ENCODE measurements around the gene C1QTNF4. TPM values are rescaled to one million over a fixed set of nuclear protein-coding genes. Genes with fewer than 3 reads are reported as not detected.
"Not testable (repeated sequence)": the region's sequence is repeated elsewhere in the genome, so short reads cannot be mapped to it uniquely, and the experiment has no call there.

C1QTNF4 gene
- total RNA-seq, 1 donor from 2014 or later, result 0.16 TPM

DNA sequence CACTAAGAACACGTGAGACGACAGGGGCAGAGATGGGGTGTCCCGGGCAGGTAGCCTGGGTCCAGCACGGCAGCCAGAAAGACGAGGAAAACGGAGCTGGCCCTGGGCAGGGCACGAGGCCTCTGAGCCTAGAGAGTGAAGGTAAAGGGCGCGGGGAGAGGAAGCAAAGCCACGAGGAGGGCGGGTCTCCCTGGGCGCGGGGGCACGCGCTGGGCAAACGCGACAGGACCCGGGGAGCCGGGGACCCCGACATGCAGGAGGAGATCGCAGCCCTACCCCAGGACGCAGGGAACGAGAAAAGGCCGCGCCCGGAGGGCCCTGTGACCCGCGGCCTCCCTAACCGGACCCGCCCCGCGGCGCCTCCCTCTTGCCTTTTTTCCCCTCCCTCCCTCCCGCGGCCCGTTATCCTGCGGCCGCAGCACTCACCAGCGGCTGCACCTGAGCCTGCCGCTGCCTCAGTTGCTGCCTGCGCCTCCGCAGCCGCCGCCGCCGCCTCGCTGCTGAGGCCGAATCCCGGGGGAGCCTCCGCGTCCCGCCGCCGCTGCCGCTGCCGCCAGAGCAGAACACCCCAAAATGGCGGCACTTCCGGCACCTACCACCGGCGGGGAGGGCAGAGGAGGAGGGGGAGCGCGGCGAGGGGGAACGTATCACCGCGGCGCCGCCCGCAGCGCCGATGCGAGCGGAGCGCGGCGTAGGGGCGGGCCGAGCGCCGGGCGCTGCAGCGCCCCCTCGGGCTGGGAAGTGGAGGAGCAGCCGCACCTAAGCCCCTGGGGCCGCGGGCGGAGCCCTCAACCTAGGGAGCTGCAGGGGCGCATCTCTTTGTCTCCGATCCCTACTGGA is 41.4 kb downstream of the C1QTNF4 start, which contains the start of gene CELF1:
Gene CELF1 (minus strand): TSS at position 567 of the 840 bp plus-strand sequence. CDS start 53,609 bp downstream, outside the sequence.
- Mint-ChIP-seq H3K4me3 (peak within 1 kb of the TSS; percentile 99), H3K9me3 (no peaks in the 10 kb centered on the region), H3K27ac (peak within 1 kb of the TSS; percentile 97), H3K36me3 (ENCODE audit: low read depth) (peaks cover 22% of the 10 kb centered on the region), H3K4me1 (ENCODE audit: low read depth) (peaks cover 40% of the 10 kb centered on the region), H3K27me3 (ENCODE audit: insufficient read depth) (no peaks in the 10 kb centered on the region)
- intact Hi-C loops (cut with micrococcal nuclease), result loop anchor here (1.0 to 5.0 kb wide), 7 partner anchors 13 to 215 kb away; partner anchors contain the start of genes FNBP4, MTCH2, NDUFS3 and PSMC3
- DNase-seq (ENCODE audit: low spot score), result peak; percentile 92

DNA sequence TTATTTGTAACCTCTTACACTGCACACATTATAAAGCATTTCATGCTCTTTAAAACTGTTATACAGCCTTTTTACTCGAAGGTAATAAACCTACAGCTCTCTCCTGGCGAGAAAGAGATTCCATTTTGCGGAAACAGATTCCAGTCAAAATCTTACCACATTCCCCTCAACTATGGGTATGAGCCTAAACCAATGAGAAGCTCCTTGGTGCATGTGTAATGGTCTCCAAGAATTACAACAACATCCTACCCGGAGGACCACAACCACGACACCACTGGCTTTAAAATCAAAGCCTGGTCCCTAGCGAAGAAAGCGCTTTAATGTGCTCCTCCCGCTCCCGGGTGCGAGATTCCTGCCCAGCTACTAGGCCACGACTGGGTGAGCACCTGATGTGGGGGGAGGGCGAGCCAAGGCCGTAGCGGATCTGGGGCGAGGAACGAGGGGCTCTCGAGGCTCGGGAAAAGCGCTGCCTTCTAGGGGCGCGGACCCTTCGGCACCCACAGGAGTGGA is 42.1 kb downstream of the C1QTNF4 start:
- DNase-seq (ENCODE audit: low spot score), result peak; percentile 11
- peak overlapping the region; percentile 97 for H3K27ac Mint-ChIP-seq
- H3K9me3 Mint-ChIP-seq, result no peaks in the 10 kb centered on the region
- peak overlapping the region; percentile 99 for H3K4me3 Mint-ChIP-seq
- peaks cover 24% of the 10 kb centered on the region for H3K36me3 Mint-ChIP-seq (ENCODE audit: low read depth)
- no peaks in the 10 kb centered on the region for H3K27me3 Mint-ChIP-seq (ENCODE audit: insufficient read depth)
- peaks cover 40% of the 10 kb centered on the region for H3K4me1 Mint-ChIP-seq (ENCODE audit: low read depth)
- intact Hi-C loops (cut with micrococcal nuclease), result loop anchor here (2.0 to 5.0 kb wide), 2 partner anchors 37 to 215 kb away; partner anchors contain the start of gene FNBP4

- Mint-ChIP-seq H3K36me3 (ENCODE audit: low read depth) (peaks cover 24% of the 10 kb centered on the region), H3K9me3 (no peaks in the 10 kb centered on the region), H3K27me3 (ENCODE audit: insufficient read depth) (no peaks in the 10 kb centered on the region), H3K4me1 (ENCODE audit: low read depth) (peaks cover 40% of the 10 kb centered on the region), H3K27ac (peak overlapping the region; percentile 97), H3K4me3 (peak overlapping the region; percentile 99)
- intact Hi-C loops (cut with micrococcal nuclease), result loop anchor here (5.0 kb wide), 1 partner anchor 216 kb away; the partner anchor contains the start of gene FNBP4
- DNase-seq (ENCODE audit: low spot score), result no peak
These were observed 43.1 kb downstream of the C1QTNF4 start for GRCh38 chr11:47551086-47551485.

- intact Hi-C loops (cut with micrococcal nuclease), result loop anchor here (5.0 kb wide), 1 partner anchor 217 kb away; the partner anchor contains the start of gene FNBP4
- DNase-seq (ENCODE audit: low spot score), result no peak
- H3K27me3 Mint-ChIP-seq (ENCODE audit: insufficient read depth), result no peaks in the 10 kb centered on the region
- H3K27ac Mint-ChIP-seq, result peak overlapping the region; percentile 48
- H3K4me3 Mint-ChIP-seq, result peak overlapping the region; percentile 99
- H3K36me3 Mint-ChIP-seq (ENCODE audit: low read depth), result peaks cover 24% of the 10 kb centered on the region
- peaks cover 40% of the 10 kb centered on the region for H3K4me1 Mint-ChIP-seq (ENCODE audit: low read depth)
- no peaks in the 10 kb centered on the region for H3K9me3 Mint-ChIP-seq
These were observed 43.7 kb downstream of the C1QTNF4 start for GRCh38 chr11:47550288-47551047.

DNA sequence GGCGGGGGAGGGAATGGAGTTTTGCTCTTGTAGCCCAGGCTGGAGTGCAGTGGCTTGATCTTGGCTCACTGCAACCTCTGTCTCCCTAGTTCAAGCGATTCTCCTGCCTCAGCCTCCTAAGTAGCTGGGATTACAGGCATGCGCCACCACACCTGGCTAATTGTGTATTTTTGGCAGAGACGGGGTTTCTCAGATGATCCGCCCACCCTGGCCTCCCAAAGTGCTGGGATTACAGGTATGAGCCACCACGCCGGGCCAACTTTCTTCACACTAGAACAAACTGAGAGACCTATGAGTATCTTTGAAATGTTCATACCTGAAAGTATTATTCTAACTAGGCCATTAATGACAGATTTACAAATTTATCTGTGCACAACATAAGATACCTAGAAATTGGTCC is 47.9 kb downstream of the C1QTNF4 start:
- Mint-ChIP-seq H3K4me1 (ENCODE audit: low read depth) (peaks cover 38% of the 10 kb centered on the region), H3K36me3 (ENCODE audit: low read depth) (peaks cover 17% of the 10 kb centered on the region)
- H3K4me3 Mint-ChIP-seq; H3K9me3 Mint-ChIP-seq; H3K27me3 Mint-ChIP-seq (ENCODE audit: insufficient read depth); H3K27ac Mint-ChIP-seq; intact Hi-C loops (cut with micrococcal nuclease); DNase-seq (ENCODE audit: low spot score): not testable (repeated sequence)

GRCh38 chr11:47545298-47545697 is 48.9 kb downstream of the C1QTNF4 start:
- Mint-ChIP-seq H3K9me3 (no peaks in the 10 kb centered on the region), H3K4me1 (ENCODE audit: low read depth) (peaks cover 38% of the 10 kb centered on the region), H3K4me3 (no peak overlapping the region), H3K27ac (no peak overlapping the region), H3K36me3 (ENCODE audit: low read depth) (peaks cover 10% of the 10 kb centered on the region), H3K27me3 (ENCODE audit: insufficient read depth) (no peaks in the 10 kb centered on the region)
- intact Hi-C loops (cut with micrococcal nuclease), result no loop called here
- no peak for DNase-seq (ENCODE audit: low spot score)

GRCh38 chr11:47541070-47541469 is 53.1 kb downstream of the C1QTNF4 start:
- no peaks in the 10 kb centered on the region for H3K9me3 Mint-ChIP-seq
- H3K36me3 Mint-ChIP-seq (ENCODE audit: low read depth), result peaks cover 11% of the 10 kb centered on the region
- intact Hi-C loops (cut with micrococcal nuclease), result no loop called here
- H3K4me1 Mint-ChIP-seq (ENCODE audit: low read depth), result peaks cover 44% of the 10 kb centered on the region
- H3K27me3 Mint-ChIP-seq (ENCODE audit: insufficient read depth), result no peaks in the 10 kb centered on the region
- H3K4me3 Mint-ChIP-seq, result no peak overlapping the region
- peak overlapping the region; percentile 44 for H3K27ac Mint-ChIP-seq
- no peak for DNase-seq (ENCODE audit: low spot score)

GRCh38 chr11:47539681-47540039 is 54.6 kb downstream of the C1QTNF4 start:
- peaks cover 11% of the 10 kb centered on the region for H3K36me3 Mint-ChIP-seq (ENCODE audit: low read depth)
- no peak overlapping the region for H3K27ac Mint-ChIP-seq
- no peaks in the 10 kb centered on the region for H3K27me3 Mint-ChIP-seq (ENCODE audit: insufficient read depth)

More at GRCh38 chr11:47539681-47540039, 54.6 kb downstream of the C1QTNF4 start:
- Mint-ChIP-seq H3K4me1 (ENCODE audit: low read depth) (peaks cover 48% of the 10 kb centered on the region), H3K9me3 (no peaks in the 10 kb centered on the region), H3K4me3 (no peak overlapping the region)
- no peak for DNase-seq (ENCODE audit: low spot score)
- intact Hi-C loops (cut with micrococcal nuclease), result loop anchor here (2.0 kb wide), 1 partner anchor 15 kb away; no protein-coding TSS in a partner anchor

Other genes with a start within 250 kb of the C1QTNF4 start
- gene MYBPC3, start 241.7 kb downstream of the C1QTNF4 start, total RNA-seq, result not detected in 2 replicates
- not detected in 2 replicates for gene SPI1, start 215.9 kb downstream of the C1QTNF4 start, total RNA-seq
- 15.5 and 16.2 TPM in 2 replicates for gene SLC39A13, start 185.8 kb downstream of the C1QTNF4 start, total RNA-seq
- 219 and 222 TPM in 2 replicates for gene PSMC3, start 168.0 kb downstream of the C1QTNF4 start, total RNA-seq
- gene RAPSN, start 145.3 kb downstream of the C1QTNF4 start, total RNA-seq, result 0.51 and 0.62 TPM in 2 replicates
- 148 and 155 TPM in 2 replicates for gene CELF1, start 41.3 kb downstream of the C1QTNF4 start, total RNA-seq
- 57.5 and 60.6 TPM in 2 replicates for gene PTPMT1, start 28.8 kb downstream of the C1QTNF4 start, total RNA-seq
- 16.3 and 19.0 TPM in 2 replicates for gene KBTBD4, start 15.4 kb downstream of the C1QTNF4 start, total RNA-seq
- gene NDUFS3, start 15.3 kb downstream of the C1QTNF4 start, total RNA-seq, result 148 and 152 TPM in 2 replicates
- 0.24 TPM in 1 of 2 replicates, not detected in the other for gene FAM180B, start 7.7 kb downstream of the C1QTNF4 start, total RNA-seq
- gene MTCH2, start 48.1 kb upstream of the C1QTNF4 start, total RNA-seq, result 116 and 118 TPM in 2 replicates
- 3.2 and 5.5 TPM in 2 replicates for gene AGBL2, start 121.0 kb upstream of the C1QTNF4 start, total RNA-seq
- 147 and 149 TPM in 2 replicates for gene FNBP4, start 172.9 kb upstream of the C1QTNF4 start, total RNA-seq